ENCODE results near the gene INTS1. TPM values are rescaled to one million over a fixed set of nuclear protein-coding genes. Genes with fewer than 3 reads are reported as not detected.

INTS1 gene
- total and polyA plus RNA-seq, 2 of the 4 experiments (the other 2 are of a cell fraction), result 9.3 to 40.1 TPM

DNA sequence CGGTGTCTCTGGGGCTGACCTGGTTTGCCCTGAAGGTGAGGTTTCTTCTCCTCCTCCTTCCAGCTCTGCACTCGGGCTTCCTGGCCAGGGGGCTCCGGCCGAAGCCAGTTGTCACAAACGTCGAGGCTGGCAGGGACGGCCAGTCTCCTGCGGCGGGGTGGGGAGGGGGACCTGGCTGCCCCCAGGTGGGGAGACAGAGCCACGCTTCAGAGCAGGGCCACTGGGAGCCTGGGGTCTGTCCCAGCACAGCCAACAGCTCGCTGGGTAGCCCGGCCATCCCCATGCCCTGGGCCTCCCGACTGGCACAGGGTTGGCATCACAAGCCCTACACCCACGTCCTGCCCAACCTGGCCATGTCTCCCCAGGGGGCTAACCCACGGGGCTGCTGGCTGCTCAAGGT, 65.4 kb downstream of the INTS1 start:
- Histone ChIP-seq H2AK9ac (replicated peaks; ENCODE audit: low read depth, low read length, poor library complexity) (no peak overlapping the region), H2BK20ac (ENCODE audit: low read depth, low read length) (no peak overlapping the region), H2BK5ac (ENCODE audit: low read depth, low read length, poor library complexity, severe bottlenecking) (no peak overlapping the region), H3K14ac (replicated peaks; ENCODE audit: low read depth, low read length) (no peak overlapping the region), H2BK15ac (ENCODE audit: low read depth, low read length) (no peak overlapping the region), H3K27ac (ENCODE audit: insufficient read depth, low read length) (no peak overlapping the region), H3K4ac (ENCODE audit: low read depth, low read length) (no peak overlapping the region), H2AK5ac (ENCODE audit: low read depth, low read length) (no peak overlapping the region), H2BK120ac (ENCODE audit: low read depth, low read length) (no peak overlapping the region), H3K9me3 (ENCODE audit: control insufficient read depth, insufficient read depth, low read length) (no peaks in the 10 kb centered on the region), H4K8ac (ENCODE audit: low read depth in 2 of 2, low read length in 2 of 2) (no peak overlapping the region), H3K18ac (ENCODE audit: low read depth, low read length) (no peak overlapping the region), H3K9ac (ENCODE audit: low read depth, low read length) (no peak overlapping the region), H3K4me1 (ENCODE audit: control insufficient read depth, insufficient read depth, low read length) (no peaks in the 10 kb centered on the region), H3K79me1 (ENCODE audit: low read depth in 1 of 2, low read length in 2 of 2) (peaks cover 0 to 3% of the 10 kb centered on the region in 2 experiments; a peak in 1 of 4 replicates), H4K5ac (ENCODE audit: low read depth, low read length) (no peak overlapping the region), H3K56ac (ENCODE audit: extremely low read depth, insufficient read depth, low read length) (no peak overlapping the region), H3K9me1 (ENCODE audit: insufficient read depth, low read length) (peaks cover 7% of the 10 kb centered on the region), H3K4me3 (ENCODE audit: insufficient read depth, low read depth, low read length) (no peak overlapping the region), H3K36me3 (ENCODE audit: control insufficient read depth, insufficient read depth, low read length) (peaks cover 61% of the 10 kb centered on the region), H3K4me2 (ENCODE audit: low read depth, low read length) (no peak overlapping the region), H4K91ac (ENCODE audit: insufficient read depth, low read depth, low read length) (no peak overlapping the region), H4K20me1 (ENCODE audit: insufficient read depth, low read length) (peaks cover 8% of the 10 kb centered on the region), H3K27me3 (ENCODE audit: control insufficient read depth, insufficient read depth, low read length) (no peaks in the 10 kb centered on the region), H2AFZ (replicated peaks; ENCODE audit: low read length, poor library complexity) (no peak overlapping the region), H3K23ac (ENCODE audit: low read depth, low read length) (no peak overlapping the region)
- intact Hi-C loops (cut with micrococcal nuclease), result no loop called here
- dilution Hi-C loops (cut with HindIII; ENCODE audit: low sequenced_read_pairs, unreplicated experiment), result no loop called here
- DNase-seq (no peak), ATAC-seq (ENCODE audit: low read depth) (no peak)
- ChIA-PET CTCF (no interaction called here), POLR2A (ENCODE audit: unreplicated experiment) (no interaction called here)
- no TSS peak for BruUV-seq (replicated peaks)
- TF ChIP-seq MAZ (IDR thresholded peaks at IDR 0.05; ENCODE audit: borderline replicate concordance, low read depth, low read length) (no peak), FOS (IDR thresholded peaks at IDR 0.05; ENCODE audit: low read depth, low read length) (no peak), POLR2A (IDR thresholded peaks at IDR 0.05; ENCODE audit: low read depth, low read length) (no peak), BHLHE40 (IDR thresholded peaks at IDR 0.05; ENCODE audit: low read depth, low read length) (no peak), RAD21 (IDR thresholded peaks at IDR 0.05; ENCODE audit: low read length) (no peak), CHD1 (IDR thresholded peaks at IDR 0.05; ENCODE audit: low read depth, low read length) (no peak), SMC3 (IDR thresholded peaks at IDR 0.05; ENCODE audit: low read depth, low read length) (no peak), RCOR1 (IDR thresholded peaks at IDR 0.05; ENCODE audit: insufficient replicate concordance, low read length) (no peak), MAFK (IDR thresholded peaks at IDR 0.05; ENCODE audit: low read depth, low read length) (no peak), NFE2L2 (IDR thresholded peaks at IDR 0.05; ENCODE audit: low read depth, low read length) (no peak), CEBPB (IDR thresholded peaks at IDR 0.05; ENCODE audit: low read depth, low read length) (no peak), RFX5 (IDR thresholded peaks at IDR 0.05; ENCODE audit: low read depth, low read length) (no peak), MXI1 (IDR thresholded peaks at IDR 0.05; ENCODE audit: borderline replicate concordance, low read depth, low read length) (no peak)
- TF ChIP-seq, protein P1, sequence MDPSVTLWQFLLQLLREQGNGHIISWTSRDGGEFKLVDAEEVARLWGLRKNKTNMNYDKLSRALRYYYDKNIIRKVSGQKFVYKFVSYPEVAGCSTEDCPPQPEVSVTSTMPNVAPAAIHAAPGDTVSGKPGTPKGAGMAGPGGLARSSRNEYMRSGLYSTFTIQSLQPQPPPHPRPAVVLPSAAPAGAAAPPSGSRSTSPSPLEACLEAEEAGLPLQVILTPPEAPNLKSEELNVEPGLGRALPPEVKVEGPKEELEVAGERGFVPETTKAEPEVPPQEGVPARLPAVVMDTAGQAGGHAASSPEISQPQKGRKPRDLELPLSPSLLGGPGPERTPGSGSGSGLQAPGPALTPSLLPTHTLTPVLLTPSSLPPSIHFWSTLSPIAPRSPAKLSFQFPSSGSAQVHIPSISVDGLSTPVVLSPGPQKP (IDR thresholded peaks at IDR 0.05; ENCODE audit: borderline replicate concordance, low read depth, low read length), result no peak
- TF ChIP-seq, protein P2, sequence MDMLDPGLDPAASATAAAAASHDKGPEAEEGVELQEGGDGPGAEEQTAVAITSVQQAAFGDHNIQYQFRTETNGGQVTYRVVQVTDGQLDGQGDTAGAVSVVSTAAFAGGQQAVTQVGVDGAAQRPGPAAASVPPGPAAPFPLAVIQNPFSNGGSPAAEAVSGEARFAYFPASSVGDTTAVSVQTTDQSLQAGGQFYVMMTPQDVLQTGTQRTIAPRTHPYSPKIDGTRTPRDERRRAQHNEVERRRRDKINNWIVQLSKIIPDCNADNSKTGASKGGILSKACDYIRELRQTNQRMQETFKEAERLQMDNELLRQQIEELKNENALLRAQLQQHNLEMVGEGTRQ (IDR thresholded peaks at IDR 0.05; ENCODE audit: low read depth, low read length), result no peak
- TF ChIP-seq, protein P3, sequence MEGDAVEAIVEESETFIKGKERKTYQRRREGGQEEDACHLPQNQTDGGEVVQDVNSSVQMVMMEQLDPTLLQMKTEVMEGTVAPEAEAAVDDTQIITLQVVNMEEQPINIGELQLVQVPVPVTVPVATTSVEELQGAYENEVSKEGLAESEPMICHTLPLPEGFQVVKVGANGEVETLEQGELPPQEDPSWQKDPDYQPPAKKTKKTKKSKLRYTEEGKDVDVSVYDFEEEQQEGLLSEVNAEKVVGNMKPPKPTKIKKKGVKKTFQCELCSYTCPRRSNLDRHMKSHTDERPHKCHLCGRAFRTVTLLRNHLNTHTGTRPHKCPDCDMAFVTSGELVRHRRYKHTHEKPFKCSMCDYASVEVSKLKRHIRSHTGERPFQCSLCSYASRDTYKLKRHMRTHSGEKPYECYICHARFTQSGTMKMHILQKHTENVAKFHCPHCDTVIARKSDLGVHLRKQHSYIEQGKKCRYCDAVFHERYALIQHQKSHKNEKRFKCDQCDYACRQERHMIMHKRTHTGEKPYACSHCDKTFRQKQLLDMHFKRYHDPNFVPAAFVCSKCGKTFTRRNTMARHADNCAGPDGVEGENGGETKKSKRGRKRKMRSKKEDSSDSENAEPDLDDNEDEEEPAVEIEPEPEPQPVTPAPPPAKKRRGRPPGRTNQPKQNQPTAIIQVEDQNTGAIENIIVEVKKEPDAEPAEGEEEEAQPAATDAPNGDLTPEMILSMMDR (conservative IDR thresholded peaks at IDR 0.05; ENCODE audit: low read depth, low read length), result no peak
- 81% methylated on average over 9 of the region's 15 CpGs; no CpG with 5 or more reads in 1 of the 2 experiments for WGBS, 2 experiments (ENCODE audit: extremely low coverage in 2 of 2, insufficient read length in 1 of 2)
- in situ Hi-C loops (cut with MboI; ENCODE audit: low sequenced_read_pairs), result no loop called here

All from IMR-90 (cell line).